GM18951 (cell line): ENCODE measurements around the gene FES.
"Not testable (repeated sequence)": the region's sequence is repeated elsewhere in the genome, so short reads cannot be mapped to it uniquely, and the experiment has no call there.

ENCODE experiments used
- POLR2A ChIP-seq: IDR thresholded peaks from 4 replicates; pipeline ENCODE4 v1.6.1; 2011; ENCODE audit warnings: mild to moderate bottlenecking; ENCODE audit not compliant: insufficient read length, insufficient read depth; ENCODE audit errors: extremely low read depth
- in situ Hi-C: fragments of 300-500 bp; cut with MboI; formaldehyde crosslinking; loops from one replicate; pipeline ENCODE4 v1.12.0; 2022; ENCODE audit warnings: low sequenced_read_pairs, mixed read lengths, inconsistent platforms; ENCODE audit not compliant: unreplicated experiment

Gene FES

DNA sequence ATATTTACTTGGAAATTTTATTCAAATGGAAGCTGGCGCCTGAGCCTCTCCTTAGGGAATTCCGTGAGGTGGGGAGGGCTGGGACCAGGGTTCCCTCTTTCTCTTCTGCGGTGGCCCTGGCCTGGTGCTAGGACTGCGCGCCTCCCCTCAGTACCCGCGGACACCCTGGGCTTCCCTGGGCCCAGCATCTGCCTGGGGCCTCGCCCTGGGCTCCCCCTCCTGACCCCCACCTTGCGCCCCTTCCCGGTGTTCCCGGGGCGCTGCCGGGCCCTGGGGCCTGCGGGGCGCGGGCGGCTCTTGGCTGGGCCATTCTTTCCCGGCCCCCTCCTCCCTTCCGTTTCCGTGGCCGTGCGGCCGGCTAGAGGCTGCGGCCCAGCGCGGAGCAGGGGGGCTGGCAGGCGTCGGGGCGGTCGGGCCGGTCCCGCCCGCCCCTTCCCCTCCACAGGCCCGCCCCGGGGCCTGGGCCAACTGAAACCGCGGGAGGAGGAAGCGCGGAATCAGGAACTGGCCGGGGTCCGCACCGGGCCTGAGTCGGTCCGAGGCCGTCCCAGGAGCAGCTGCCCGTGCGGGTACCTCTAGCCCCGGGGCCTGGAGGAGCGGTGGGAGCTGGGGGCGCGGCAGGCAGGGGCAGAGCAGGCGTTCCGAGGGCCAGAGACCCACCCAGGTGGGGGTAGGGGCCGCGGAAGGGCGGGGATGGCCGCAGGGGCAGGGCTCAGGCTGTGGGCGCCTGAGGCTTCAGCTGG is at the start of gene FES:
Gene FES, plus strand, starts transcription at position 529 of the 743 bp plus-strand sequence. CDS start 542 bp downstream, outside the sequence.
- in situ Hi-C loops: loop anchor here (10.0 kb wide), 2 partner anchors 239 to 559 kb away; no protein-coding TSS in a partner anchor
- TF ChIP-seq POLR2A: peak; percentile 44

DNA sequence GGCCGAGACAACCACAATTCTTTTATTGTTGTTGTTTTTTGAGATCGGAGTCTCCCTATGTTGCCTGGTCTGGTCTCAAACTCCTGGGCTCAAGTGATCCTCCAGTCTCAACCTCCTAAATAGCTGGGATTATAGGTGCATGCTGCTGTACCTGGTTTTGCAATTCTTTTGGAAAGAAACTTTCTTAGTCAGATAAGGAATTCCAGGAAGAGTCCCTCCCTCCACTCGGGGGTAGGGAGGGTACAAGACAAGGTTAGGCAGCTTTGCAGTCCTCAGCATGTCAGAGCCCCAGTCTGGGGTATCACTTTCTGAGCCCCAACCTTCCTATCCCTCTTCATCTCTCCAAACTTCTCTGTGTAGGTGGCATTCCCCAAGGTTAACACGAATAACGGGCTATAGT is 49.7 kb upstream of the FES start:
- TF ChIP-seq POLR2A: no peak
- in situ Hi-C loops: no loop called here

DNA sequence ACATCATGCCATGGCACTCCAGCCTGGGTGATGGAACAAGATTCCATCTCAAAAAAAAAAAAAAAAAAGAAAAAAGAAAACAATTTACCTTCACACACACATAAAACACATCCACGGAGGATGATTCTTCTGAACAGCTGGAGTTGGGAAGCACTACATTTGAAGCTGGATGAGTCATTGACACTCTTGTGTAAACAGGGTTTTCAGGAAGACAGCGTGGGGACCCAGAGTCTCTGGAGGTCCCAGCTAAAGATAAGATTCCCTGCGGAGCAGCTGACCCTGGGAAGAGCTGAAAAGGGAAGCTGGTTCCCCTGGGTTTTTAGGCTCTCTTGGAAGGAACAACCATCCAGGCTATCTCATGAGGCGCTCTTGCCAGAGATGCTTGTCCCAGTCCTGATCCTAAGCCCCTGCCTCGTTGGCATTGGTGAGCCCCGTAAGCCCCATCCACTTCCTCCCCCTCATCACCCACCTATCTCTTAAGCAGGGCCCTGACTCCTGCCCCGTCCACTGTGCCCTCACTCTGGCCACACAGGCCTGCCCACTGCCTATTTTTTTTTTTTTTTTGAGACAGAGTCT is 47.9 kb upstream of the FES start:
- in situ Hi-C loops: no loop called here
- TF ChIP-seq POLR2A: no peak

DNA sequence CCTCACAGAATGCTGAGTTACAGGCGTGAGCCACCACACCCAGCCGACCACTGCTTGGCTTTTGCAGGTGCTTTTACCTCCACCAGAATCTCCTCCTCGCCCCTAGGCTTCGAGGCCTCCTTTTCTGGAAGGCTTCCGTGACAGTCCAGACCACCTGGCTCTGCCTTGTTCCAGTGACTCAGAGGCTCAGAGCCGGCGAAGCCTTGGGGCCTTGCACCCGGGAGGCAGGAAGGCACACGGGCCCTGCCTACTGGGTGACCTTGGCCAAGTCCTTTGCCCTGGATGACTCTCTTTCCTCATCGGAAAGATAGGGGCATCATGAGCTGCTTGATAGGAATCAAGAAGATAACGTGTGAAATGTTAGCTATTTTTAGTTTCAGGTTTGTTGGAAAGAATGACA is 47.2 kb upstream of the FES start:
- no peak for TF ChIP-seq POLR2A
- in situ Hi-C loops: no loop called here

DNA sequence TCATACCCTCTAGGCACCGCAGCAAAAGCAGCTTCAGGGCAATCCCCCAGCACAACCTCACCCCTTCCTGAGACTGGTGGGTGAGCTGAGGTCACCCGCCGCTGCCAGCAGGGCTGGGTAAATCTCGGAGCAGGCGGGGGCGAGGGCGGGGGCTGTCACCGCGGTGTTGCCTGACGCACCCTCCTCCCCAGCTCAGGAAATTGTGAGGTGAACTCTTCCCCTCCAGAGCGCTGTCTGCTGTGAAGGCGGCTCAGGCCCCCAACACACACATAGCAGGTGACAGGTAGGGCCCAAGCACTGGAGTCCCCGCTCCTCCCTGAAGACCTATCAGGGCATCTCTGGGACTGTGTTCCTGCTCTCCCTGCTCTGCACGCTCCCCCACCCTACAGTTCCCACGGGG is 46.2 kb upstream of the FES start:
- TF ChIP-seq POLR2A: no peak
- in situ Hi-C loops: no loop called here

DNA sequence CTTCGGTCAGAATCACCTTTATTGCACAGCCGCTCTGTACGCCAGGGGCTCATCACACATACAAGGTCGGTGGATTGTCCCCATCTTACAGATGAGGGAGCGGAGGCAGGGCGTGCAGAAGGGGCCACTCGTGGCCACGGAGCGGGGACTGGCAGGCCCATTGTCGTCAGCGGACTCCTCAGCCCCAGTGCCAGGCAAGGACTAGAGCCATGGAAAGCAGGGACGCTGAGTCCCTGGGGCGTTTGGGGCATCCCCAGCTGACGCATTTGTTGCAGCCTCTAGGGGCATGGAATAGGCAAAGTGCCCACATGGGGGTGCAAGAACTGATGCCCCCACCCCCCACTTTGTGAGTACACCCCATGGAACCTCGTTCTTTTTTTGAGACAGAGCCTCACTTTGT is 45.8 kb upstream of the FES start:
- no peak for TF ChIP-seq POLR2A

DNA sequence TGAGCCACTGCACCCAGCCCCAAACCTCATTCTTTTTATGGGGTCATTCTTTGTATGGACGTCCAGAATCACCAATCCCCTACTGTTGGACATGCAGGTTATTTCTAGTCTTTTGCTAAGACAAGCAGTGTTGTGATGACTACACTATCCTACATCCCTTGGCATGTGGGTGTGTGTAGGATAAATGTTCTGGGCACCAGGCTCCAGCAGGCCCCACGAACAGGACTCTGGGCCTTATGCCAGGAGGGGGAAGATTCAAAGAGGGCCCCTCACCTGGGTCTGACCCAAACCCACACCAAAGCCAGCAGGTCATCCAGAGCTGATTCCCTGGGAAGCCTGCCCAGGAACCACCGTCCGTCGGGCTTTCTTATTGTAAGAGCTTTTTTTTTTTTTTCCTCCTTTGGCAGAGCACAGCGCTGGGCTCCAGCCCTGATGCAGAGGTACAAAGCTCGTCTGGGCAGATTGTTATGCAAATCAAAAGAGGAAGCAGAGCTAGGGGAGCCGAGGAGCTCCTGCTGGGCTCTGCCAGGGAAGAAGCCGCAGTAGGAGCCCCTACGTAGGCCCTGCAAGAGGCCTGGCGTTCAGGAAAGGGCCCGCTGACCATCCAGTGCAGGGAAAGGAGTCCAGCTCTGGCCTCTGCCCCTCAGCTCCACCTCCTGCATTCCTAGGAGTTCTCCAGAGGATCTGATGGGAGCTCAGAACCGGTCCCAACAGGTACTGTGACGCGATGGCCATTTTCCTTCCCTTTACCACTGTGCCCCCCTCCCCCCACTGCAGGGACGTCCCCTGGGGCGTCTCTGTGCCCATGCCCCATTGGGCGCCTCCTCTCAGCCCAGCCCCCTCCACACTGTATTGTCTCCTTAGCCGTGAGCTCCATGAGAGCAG is 44.9 kb upstream of the FES start:
- TF ChIP-seq POLR2A: peak; percentile 53
- in situ Hi-C loops: no loop called here

More for the DNA sequence above, 45.8 kb upstream of the FES start:
- in situ Hi-C loops: no loop called here

DNA sequence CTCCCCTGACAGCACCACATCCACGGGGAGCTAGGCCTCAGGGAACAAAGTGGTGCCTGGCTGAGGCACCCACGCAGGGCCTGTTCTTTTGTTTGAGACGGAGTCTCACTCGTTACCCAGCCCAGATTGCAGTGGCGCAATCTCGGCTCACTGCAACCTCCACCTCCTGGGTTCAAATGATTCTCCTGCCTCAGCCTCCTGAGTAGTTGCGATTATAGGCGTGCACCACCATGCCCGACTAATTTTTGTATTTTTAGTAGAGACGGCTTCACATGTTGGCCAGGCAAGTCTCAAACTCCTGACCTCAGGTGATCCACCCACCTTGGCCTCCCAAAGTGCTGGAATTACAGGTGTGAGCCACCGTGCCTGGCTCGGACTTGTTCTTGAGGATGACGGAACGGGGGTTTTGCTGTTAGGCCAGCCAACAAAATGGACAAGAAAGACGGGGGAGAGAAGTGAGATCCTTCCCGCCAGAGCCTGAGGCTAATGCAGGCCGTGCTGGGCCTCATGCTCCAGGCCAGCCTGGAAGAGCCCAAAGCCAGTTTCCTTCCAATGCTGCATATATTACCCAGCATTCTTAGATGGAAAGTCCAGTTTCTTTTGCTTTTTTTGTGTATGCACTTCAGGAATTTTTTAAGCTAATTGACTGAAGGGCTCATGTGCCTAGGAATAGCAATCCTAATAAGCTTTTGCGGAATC is 44.0 kb upstream of the FES start:
- in situ Hi-C loops: no loop called here
- no peak for TF ChIP-seq POLR2A

DNA sequence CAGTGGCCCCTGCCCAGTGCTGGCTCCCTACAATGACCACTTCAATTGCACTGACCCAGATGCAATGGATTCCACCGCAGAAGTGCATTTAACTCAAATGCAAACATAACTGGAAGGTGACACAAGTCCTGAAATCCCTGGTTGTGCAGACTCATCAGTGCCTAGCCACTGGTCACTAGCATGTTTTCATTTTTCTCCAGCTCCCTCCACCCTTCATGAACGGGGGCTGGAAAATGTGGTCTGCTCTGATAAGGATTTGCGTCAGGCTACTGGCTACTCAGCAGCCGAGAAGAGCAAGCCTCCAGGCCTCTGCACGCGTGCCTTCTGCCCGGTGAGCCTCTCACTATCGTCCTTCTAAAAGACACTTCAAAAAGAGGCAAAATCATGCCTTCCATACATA is 43.4 kb upstream of the FES start:
- TF ChIP-seq POLR2A: no peak
- in situ Hi-C loops: no loop called here

DNA sequence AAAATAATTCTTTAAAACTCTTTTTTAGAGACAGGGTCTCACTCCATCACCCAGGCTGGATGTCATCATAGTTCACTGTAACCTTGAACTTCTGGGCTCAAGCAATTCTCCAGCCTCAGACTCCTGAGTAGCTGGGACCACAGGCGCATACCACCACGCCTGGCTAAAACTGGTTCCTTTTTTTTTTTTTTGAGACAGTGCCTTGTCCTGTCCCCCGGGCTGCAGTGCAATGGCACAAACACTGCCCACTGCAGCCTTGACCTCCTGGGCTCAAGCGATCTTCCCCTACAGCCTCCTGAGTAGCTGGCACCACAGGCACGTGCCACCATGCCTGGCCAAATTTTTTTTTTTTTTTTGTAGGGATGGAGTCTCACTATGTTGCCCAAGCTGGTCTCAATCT is 39.6 kb upstream of the FES start:
- no peak for TF ChIP-seq POLR2A
- in situ Hi-C loops: no loop called here

DNA sequence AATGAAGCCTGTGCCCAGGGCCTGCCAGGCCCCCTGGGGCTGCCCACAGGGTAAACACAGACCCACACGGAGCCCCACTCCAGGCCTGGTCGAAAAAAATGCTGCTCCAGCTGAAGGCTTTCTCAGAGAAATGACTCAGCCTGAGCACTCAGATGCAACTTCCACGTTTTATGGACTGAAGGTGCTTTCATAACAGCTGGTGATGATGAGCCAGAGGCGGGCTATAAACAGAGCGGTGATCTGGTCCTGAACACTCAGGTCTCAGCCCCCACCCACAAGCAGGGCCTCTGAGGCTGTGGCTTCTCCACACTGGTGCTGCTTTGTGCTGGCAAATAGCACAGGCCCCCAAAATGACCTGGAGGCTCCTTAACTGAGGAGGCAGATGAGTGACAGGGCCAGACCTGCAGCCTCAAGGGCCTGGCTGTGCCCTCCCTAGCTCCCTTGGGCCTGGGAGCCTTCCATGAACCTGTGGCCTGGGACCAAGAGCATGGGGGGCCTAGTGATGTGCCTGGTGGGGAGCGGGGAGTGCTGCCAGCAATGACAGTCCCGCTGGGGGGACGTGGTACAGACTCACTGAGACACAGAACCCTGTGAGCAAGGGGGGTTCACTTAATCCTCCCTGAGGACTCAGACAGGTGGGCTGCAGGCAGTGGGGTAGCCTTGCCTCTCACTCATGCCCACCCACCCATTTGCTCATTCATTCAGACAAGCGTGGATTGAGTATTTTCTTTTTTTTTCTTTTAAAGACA is 38.9 kb upstream of the FES start:
- no peak for TF ChIP-seq POLR2A
- in situ Hi-C loops: no loop called here

DNA sequence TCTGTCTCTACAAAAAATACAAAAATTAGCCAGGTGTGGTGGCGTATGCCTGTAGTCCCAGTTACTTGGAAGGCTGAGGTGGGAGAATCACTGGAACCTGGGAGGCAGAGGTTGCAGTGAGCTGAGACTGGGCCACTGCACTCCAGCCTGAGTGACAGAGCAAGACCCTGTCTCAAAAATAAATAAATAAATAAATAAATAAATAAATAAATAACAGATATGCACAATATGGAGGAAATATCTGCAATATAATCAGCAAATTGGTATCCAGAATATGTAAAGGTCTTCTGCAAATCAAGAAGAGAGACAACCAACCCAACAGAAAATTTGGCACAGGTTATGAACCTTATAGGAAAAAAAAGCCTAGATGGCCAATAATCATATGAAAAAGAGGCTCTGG is 34.9 kb upstream of the FES start:
- in situ Hi-C loops: not testable (repeated sequence)
